ENCODE results near the gene MMRN2. TPM values are rescaled to one million over a fixed set of nuclear protein-coding genes. Genes with fewer than 3 reads are reported as not detected.

Gene MMRN2
- total RNA-seq, 1 donor from 2014 or later, result not detected

GRCh38 chr10:86899132-86899531 is 58.3 kb downstream of the MMRN2 start:
- intact Hi-C loops (cut with micrococcal nuclease), result loop anchor here (1.0 kb wide), 3 partner anchors 188 to 211 kb away; no protein-coding TSS in a partner anchor

- intact Hi-C loops (cut with micrococcal nuclease), result no loop called here
These were observed 58.9 kb downstream of the MMRN2 start for GRCh38 chr10:86898511-86898910.

GRCh38 chr10:86889997-86890396 is 67.4 kb downstream of the MMRN2 start:
- intact Hi-C loops (cut with micrococcal nuclease), result loop anchor here (1.0 to 5.0 kb wide), 3 partner anchors 14 to 179 kb away; partner anchors contain the start of gene BMPR1A

DNA sequence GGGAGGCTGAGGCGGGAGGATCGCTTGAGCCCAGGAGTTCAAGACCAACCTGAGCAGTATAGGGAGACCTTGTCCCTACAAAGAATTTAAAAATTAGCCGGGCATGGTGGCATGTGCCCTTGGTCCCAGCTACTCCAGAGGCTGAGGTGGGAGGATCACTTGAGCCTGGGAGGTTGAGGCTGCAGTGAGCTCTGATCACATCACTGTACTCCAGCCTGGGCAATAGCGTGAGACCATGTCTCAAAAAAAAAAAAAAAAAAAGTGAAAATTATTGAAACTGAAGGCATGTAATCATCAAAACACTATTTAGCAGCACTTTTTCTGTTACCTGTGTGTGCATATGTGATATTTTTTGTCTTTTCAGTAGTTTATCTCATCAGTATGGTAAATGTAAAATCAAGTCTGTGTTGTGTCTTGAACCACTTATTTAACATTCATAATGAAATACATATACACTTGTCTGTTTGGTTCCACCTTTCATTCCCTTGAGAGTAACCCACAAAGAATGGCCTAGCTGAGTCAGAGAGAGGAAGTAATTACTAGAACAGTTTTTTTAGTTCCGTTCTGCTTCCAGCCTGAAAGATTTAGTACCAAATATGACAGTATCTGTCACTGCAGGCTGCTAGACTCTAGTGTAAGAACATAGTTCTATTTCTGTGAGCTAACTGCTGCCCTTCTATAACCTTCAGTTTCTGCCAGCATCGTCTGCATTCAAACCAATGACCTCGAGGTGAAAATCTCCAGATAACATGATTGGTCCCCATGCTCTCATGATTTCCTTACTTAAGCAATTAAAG is 68.6 kb downstream of the MMRN2 start:
- intact Hi-C loops (cut with micrococcal nuclease), result loop anchor here (1.0 to 5.0 kb wide), 3 partner anchors 12 to 178 kb away; partner anchors contain the start of gene BMPR1A

Other genes starting within 250 kb of the MMRN2 start
- gene BMPR1A, start 201.0 kb downstream of the MMRN2 start, total RNA-seq, result 8.9 and 9.0 TPM in 2 replicates
- 0.29 TPM in 1 of 2 replicates, not detected in the other for gene SNCG, start 984 bp upstream of the MMRN2 start, total RNA-seq
- not detected in 2 replicates for gene ADIRF, start 10.9 kb upstream of the MMRN2 start, total RNA-seq
- not detected in 2 replicates for gene FAM25A, start 62.7 kb upstream of the MMRN2 start, total RNA-seq
- 108 and 110 TPM in 2 replicates for gene GLUD1, start 137.2 kb upstream of the MMRN2 start, total RNA-seq
- 34.7 and 35.2 TPM in 2 replicates for gene SHLD2, start 137.6 kb upstream of the MMRN2 start, total RNA-seq